WERI-Rb-1 (cell line): ENCODE results near the gene MC1R.

Experiments
- DNase-seq: peaks from one replicate; pipeline ENCODE4 v3.0.0-alpha.2; 2020
- H3K27ac ChIP-seq: fragments of 250-450 bp; sonication (Bioruptor Pico); 2 replicates; pipeline ENCODE4 v1.5.1; 2020; ENCODE audit warnings: mild to moderate bottlenecking, moderate library complexity
- H3K27me3 ChIP-seq: fragments of 250-450 bp; sonication (Bioruptor Pico); 2 replicates; pipeline ENCODE4 v1.5.1; 2021; ENCODE audit warnings: mild to moderate bottlenecking, low read depth, moderate library complexity; ENCODE audit not compliant: insufficient read depth, severe bottlenecking
- H3K36me3 ChIP-seq: fragments of 250-450 bp; sonication (Bioruptor Pico); 2 replicates; pipeline ENCODE4 v1.5.1; 2020; ENCODE audit warnings: mild to moderate bottlenecking, moderate library complexity
- H3K4me3 ChIP-seq: 2 replicates; pipeline ENCODE4 v1.5.1; 2011; ENCODE audit warnings: low read depth, mild to moderate bottlenecking, control low read depth, low read length
- H3K9me3 ChIP-seq: fragments of 250-450 bp; sonication (Bioruptor Pico); 2 replicates; pipeline ENCODE4 v1.5.1; 2021; ENCODE audit warnings: mild to moderate bottlenecking, moderate library complexity; ENCODE audit not compliant: severe bottlenecking
- CTCF ChIP-seq: IDR thresholded peaks from 2 replicates; pipeline ENCODE4 v1.5.1; 2011; ENCODE audit warnings: low read depth, mild to moderate bottlenecking, control low read depth, inconsistent platforms, low read length

The MC1R gene

DNA sequence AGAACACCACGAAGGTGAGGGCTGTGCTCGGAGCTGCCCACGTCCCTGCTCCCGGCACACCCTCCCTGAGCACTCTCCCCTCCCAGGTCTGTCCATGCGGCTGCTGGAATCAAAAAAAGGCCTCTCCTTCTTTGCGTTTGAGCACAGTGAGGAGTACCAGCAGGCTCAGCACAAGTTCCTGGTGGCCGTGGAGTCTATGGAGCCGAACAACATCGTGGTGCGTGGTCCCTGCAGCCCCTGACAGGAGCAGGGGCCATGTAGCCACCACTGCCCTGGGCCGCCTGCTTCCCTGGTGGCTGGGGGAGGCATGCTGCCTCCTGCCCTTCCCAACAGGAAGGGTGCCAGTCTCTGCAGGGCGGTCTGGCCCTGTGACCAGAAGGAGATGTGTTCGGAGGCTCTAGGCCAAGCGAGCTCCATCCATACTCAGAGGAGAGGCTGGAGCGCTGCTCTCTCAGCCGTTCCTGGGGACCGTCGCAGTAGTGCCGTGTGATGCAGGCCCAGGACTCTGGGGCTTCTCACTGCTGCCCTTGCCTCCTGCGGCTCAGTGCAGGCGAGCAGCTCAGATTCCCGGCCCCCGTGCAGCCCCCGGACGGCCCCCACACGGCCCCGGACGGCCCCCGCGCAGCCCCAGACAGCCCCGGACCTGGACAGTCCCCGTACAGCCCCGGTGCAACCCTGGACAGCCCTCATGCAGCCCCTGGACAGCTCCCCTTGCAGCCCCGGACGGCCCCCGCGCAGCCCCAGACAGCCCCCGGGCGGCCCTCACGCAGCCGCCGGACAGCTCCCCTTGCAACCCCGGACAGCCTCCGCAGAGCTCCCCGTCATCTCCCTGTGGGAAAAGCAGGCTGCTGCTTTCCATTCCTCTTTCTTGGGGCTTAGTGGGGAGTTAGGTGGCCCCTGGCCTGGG is 24.8 kb upstream of the MC1R start:
- Histone ChIP-seq H3K4me3 (no peak overlapping the region), H3K9me3 (no peaks in the 10 kb centered on the region), H3K27ac (no peak overlapping the region), H3K27me3 (no peaks in the 10 kb centered on the region), H3K36me3 (no peaks in the 10 kb centered on the region)
- no peak for DNase-seq
- no peak for TF ChIP-seq CTCF

DNA sequence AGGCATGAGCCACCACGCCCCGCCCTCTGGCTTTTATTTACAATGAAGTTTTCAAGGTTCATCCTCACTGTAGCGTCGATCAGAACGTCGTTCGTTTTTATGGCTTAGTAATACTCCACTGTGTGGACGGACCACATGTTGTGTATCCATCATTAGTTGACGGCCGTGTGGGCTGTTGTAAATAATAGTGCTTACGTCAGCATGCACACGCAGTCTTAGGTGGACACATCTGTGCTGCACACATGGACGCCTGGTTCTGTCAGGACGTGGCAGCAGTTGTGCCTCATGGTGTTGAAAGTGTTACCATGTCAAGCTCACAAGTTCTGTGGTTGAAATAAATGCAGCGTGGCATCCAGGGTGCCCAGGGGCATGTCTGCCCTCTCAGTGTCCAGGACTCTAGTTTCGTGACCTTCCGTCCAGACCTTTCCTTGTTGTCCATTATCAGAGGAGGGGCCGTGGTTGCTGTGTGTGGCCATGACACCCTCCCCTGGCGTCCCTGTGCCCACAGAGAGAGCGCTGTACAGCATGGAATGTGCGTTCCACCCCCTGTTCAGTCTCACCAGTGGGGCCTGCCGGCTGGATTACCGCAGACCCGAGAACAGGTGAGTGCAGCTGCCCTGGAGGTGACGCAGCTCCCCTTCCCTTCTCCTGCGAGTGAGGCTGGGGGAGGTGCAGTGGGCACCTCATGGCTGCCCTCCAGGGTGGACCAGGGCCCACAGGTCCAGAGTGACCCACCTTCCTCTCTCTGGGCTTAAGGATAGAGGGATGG is 23.0 kb upstream of the MC1R start:
- H3K4me3 ChIP-seq, result no peak overlapping the region
- no peak for DNase-seq
- TF ChIP-seq CTCF, result no peak
- H3K36me3 ChIP-seq, result no peaks in the 10 kb centered on the region
- H3K27ac ChIP-seq, result no peak overlapping the region
- H3K27me3 ChIP-seq, result no peaks in the 10 kb centered on the region
- no peaks in the 10 kb centered on the region for H3K9me3 ChIP-seq

GRCh38 chr16:89897204-89897603 is 21.5 kb upstream of the MC1R start:
- no peaks in the 10 kb centered on the region for H3K9me3 ChIP-seq
- DNase-seq, result no peak
- no peak overlapping the region for H3K4me3 ChIP-seq
- no peak for TF ChIP-seq CTCF
- H3K36me3 ChIP-seq, result no peaks in the 10 kb centered on the region
- no peaks in the 10 kb centered on the region for H3K27me3 ChIP-seq
- H3K27ac ChIP-seq, result no peak overlapping the region

DNA sequence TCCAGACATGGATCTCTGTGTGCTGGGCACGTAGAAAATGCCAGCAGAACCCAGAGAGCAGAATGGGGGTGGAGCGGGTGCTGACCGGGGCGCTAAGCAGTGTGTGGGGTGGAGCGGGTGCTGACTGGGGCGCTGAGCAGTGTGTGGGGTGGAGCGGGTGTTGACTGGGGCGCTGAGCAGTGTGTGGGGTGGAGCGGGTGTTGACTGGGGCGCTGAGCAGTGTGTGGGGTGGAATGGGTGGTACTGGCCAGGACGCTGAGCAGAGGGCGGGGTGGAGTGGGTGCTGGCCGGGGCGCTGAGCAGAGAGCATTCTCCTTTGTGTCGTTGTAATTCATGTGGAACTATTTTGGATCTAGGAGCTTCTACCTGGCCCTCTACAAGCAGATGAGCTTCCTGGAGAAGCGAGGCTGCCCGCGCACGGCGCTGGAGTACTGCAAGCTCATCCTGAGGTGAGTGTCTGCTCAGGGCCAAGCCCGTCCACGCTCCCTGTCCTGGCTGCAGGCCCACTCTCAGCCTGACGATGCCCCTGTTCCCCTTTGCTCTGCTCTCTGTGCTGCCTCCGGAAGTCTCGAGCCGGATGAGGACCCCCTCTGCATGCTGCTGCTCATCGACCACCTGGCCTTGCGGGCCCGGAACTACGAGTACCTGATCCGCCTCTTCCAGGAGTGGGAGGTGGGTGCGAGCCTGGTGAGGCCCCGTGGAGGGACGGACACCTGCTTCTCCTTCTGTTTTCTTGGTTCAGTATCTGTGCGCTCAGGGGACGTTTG is 20.3 kb upstream of the MC1R start:
- H3K36me3 ChIP-seq, result no peaks in the 10 kb centered on the region
- TF ChIP-seq CTCF, result no peak

GRCh38 chr16:89899879-89900481 is 18.7 kb upstream of the MC1R start:
- H3K4me3 ChIP-seq, result no peak overlapping the region
- TF ChIP-seq CTCF, result no peak
- H3K27ac ChIP-seq, result no peak overlapping the region
- no peaks in the 10 kb centered on the region for H3K27me3 ChIP-seq
- DNase-seq, result no peak
- no peaks in the 10 kb centered on the region for H3K9me3 ChIP-seq
- H3K36me3 ChIP-seq, result no peaks in the 10 kb centered on the region

More for the DNA sequence above, 20.3 kb upstream of the MC1R start:
- Histone ChIP-seq H3K4me3 (no peak overlapping the region), H3K27ac (no peak overlapping the region), H3K9me3 (no peaks in the 10 kb centered on the region), H3K27me3 (no peaks in the 10 kb centered on the region)
- no peak for DNase-seq
